ENCODE results near the gene MMUT.

MMUT gene

GRCh38 chr6:49504666-49505065 lies 41.6 kb upstream of the MMUT start:
- Histone ChIP-seq H3K27ac (ENCODE audit: low read depth, low read length) (no peak overlapping the region), H3K9ac (ENCODE audit: low read length) (no peak overlapping the region), H3K79me2 (ENCODE audit: insufficient read depth, low read length) (no peaks in the 10 kb centered on the region), H3K27me3 (ENCODE audit: low read length) (no peaks in the 10 kb centered on the region), H3K36me3 (ENCODE audit: low read length) (no peaks in the 10 kb centered on the region), H3K9me2 (replicated peaks; ENCODE audit: insufficient read depth, low read length) (no peaks in the 10 kb centered on the region), H4K20me1 (ENCODE audit: low read depth, low read length) (no peaks in the 10 kb centered on the region), H3K4me3 (ENCODE audit: insufficient read depth, low read length, poor library complexity, severe bottlenecking) (no peak overlapping the region), H3F3A (ENCODE audit: insufficient read depth) (no peaks in the 10 kb centered on the region), H3K4me2 (ENCODE audit: low read depth, low read length, poor library complexity, severe bottlenecking) (no peak overlapping the region), H2AFZ (ENCODE audit: low read depth, low read length, severe bottlenecking) (no peak overlapping the region), H3K9me3 (ENCODE audit: insufficient read depth, low read length) (no peaks in the 10 kb centered on the region)
- TF ChIP-seq EZH2phosphoT487 (conservative IDR thresholded peaks at IDR 0.05; ENCODE audit: low read length) = no peak
- no peak for TF ChIP-seq CTCF (IDR thresholded peaks at IDR 0.05; ENCODE audit: insufficient read depth, low read length, poor library complexity, severe bottlenecking)

GRCh38 chr6:49499623-49500022 lies 36.6 kb upstream of the MMUT start, which contains the start of gene GLYATL3:
TSS of gene GLYATL3 (plus strand) at chr6:49499923. CDS start at chr6:49511991, 12,068 bp downstream.
- no peak within 1 kb of the TSS for H3K9ac ChIP-seq (ENCODE audit: low read length)
- no peak within 1 kb of the TSS for H3K27ac ChIP-seq (ENCODE audit: low read depth, low read length)
- no peaks in the 10 kb centered on the region for H3F3A ChIP-seq (ENCODE audit: insufficient read depth)
- no peak for TF ChIP-seq CTCF (IDR thresholded peaks at IDR 0.05; ENCODE audit: insufficient read depth, low read length, poor library complexity, severe bottlenecking)
- TF ChIP-seq EZH2phosphoT487 (conservative IDR thresholded peaks at IDR 0.05; ENCODE audit: low read length) = no peak
- H3K4me2 ChIP-seq (ENCODE audit: low read depth, low read length, poor library complexity, severe bottlenecking) = no peak within 1 kb of the TSS
- no peaks in the 10 kb centered on the region for H3K36me3 ChIP-seq (ENCODE audit: low read length)
- H3K27me3 ChIP-seq (ENCODE audit: low read length) = no peaks in the 10 kb centered on the region
- H3K9me3 ChIP-seq (ENCODE audit: insufficient read depth, low read length) = no peaks in the 10 kb centered on the region
- H3K9me2 ChIP-seq (replicated peaks; ENCODE audit: insufficient read depth, low read length) = no peaks in the 10 kb centered on the region
- no peaks in the 10 kb centered on the region for H3K79me2 ChIP-seq (ENCODE audit: insufficient read depth, low read length)
- no peaks in the 10 kb centered on the region for H4K20me1 ChIP-seq (ENCODE audit: low read depth, low read length)
- H3K4me3 ChIP-seq (ENCODE audit: insufficient read depth, low read length, poor library complexity, severe bottlenecking) = no peak within 1 kb of the TSS
- no peak within 1 kb of the TSS for H2AFZ ChIP-seq (ENCODE audit: low read depth, low read length, severe bottlenecking)

- Histone ChIP-seq H3K79me2 (ENCODE audit: insufficient read depth, low read length) (no peaks in the 10 kb centered on the region), H3K9me2 (replicated peaks; ENCODE audit: insufficient read depth, low read length) (no peaks in the 10 kb centered on the region), H2AFZ (ENCODE audit: low read depth, low read length, severe bottlenecking) (no peak overlapping the region), H3K4me2 (ENCODE audit: low read depth, low read length, poor library complexity, severe bottlenecking) (no peak overlapping the region), H3K36me3 (ENCODE audit: low read length) (no peaks in the 10 kb centered on the region), H3K4me3 (ENCODE audit: insufficient read depth, low read length, poor library complexity, severe bottlenecking) (no peak overlapping the region), H3F3A (ENCODE audit: insufficient read depth) (no peaks in the 10 kb centered on the region), H3K9me3 (ENCODE audit: insufficient read depth, low read length) (no peaks in the 10 kb centered on the region), H3K27ac (ENCODE audit: low read depth, low read length) (no peak overlapping the region), H3K9ac (ENCODE audit: low read length) (no peak overlapping the region), H3K27me3 (ENCODE audit: low read length) (no peaks in the 10 kb centered on the region), H4K20me1 (ENCODE audit: low read depth, low read length) (no peaks in the 10 kb centered on the region)
- no peak for TF ChIP-seq CTCF (IDR thresholded peaks at IDR 0.05; ENCODE audit: insufficient read depth, low read length, poor library complexity, severe bottlenecking)
- TF ChIP-seq EZH2phosphoT487 (conservative IDR thresholded peaks at IDR 0.05; ENCODE audit: low read length) = no peak
These were observed 36.1 kb upstream of the MMUT start for GRCh38 chr6:49499126-49499525.
